Measurements from ENCODE around the gene AICDA.

- TF ChIP-seq, protein P1, sequence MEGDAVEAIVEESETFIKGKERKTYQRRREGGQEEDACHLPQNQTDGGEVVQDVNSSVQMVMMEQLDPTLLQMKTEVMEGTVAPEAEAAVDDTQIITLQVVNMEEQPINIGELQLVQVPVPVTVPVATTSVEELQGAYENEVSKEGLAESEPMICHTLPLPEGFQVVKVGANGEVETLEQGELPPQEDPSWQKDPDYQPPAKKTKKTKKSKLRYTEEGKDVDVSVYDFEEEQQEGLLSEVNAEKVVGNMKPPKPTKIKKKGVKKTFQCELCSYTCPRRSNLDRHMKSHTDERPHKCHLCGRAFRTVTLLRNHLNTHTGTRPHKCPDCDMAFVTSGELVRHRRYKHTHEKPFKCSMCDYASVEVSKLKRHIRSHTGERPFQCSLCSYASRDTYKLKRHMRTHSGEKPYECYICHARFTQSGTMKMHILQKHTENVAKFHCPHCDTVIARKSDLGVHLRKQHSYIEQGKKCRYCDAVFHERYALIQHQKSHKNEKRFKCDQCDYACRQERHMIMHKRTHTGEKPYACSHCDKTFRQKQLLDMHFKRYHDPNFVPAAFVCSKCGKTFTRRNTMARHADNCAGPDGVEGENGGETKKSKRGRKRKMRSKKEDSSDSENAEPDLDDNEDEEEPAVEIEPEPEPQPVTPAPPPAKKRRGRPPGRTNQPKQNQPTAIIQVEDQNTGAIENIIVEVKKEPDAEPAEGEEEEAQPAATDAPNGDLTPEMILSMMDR (IDR thresholded peaks at IDR 0.05; ENCODE audit: low read depth, low read length) = no peak
- no peak for TF ChIP-seq EZH2phosphoT487 (IDR thresholded peaks at IDR 0.05; ENCODE audit: low read depth)
These were observed 5.8 kb downstream of the AICDA start for GRCh38 chr12:8606890-8607289.

Measured in OCI-LY3 (cell line).